Neural cell (in vitro differentiated cells): Measurements from ENCODE around the gene CDHR5.

Experiments used
- RAD21 ChIP-seq: fragments of 450-650 bp; conservative IDR thresholded peaks from 2 replicates; pipeline ENCODE4 v1.6.1; 2014; ENCODE audit warnings: antibody characterized with exemption, mild to moderate bottlenecking, moderate library complexity
- TAF1 ChIP-seq: IDR thresholded peaks from 2 replicates; pipeline ENCODE4 v1.6.1; 2012; ENCODE audit warnings: low read depth
- TF ChIP-seq, protein P1 (sequence below): fragments of 450-650 bp; IDR thresholded peaks from 2 replicates; pipeline ENCODE4 v1.5.1; 2014; ENCODE audit warnings: antibody characterized with exemption, mild to moderate bottlenecking, moderate library complexity; ENCODE audit not compliant: poor library complexity, severe bottlenecking

DNA sequence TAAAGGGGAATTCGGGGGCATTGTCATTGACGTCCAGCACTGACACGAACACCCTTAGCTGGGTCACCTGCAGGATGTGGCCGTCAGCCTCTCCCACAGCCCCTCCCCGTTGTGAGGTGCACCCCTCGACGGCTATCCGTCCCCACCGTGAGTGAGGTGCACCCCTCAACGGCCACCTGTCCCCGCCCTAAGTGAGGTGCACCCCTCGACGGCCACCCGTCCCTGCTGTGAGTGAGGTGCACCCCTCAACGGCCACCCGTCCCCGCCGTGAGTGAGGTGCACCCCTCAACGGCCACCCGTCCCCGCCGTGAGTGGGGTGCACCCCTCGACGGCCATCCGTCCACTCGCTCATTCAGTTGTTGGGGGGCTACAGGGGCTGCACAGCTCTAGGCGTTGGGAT is 2.9 kb downstream of the CDHR5 start:
- TF ChIP-seq, protein P1, sequence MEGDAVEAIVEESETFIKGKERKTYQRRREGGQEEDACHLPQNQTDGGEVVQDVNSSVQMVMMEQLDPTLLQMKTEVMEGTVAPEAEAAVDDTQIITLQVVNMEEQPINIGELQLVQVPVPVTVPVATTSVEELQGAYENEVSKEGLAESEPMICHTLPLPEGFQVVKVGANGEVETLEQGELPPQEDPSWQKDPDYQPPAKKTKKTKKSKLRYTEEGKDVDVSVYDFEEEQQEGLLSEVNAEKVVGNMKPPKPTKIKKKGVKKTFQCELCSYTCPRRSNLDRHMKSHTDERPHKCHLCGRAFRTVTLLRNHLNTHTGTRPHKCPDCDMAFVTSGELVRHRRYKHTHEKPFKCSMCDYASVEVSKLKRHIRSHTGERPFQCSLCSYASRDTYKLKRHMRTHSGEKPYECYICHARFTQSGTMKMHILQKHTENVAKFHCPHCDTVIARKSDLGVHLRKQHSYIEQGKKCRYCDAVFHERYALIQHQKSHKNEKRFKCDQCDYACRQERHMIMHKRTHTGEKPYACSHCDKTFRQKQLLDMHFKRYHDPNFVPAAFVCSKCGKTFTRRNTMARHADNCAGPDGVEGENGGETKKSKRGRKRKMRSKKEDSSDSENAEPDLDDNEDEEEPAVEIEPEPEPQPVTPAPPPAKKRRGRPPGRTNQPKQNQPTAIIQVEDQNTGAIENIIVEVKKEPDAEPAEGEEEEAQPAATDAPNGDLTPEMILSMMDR: no peak
- no peak for TF ChIP-seq RAD21
- TF ChIP-seq TAF1: no peak
